HPDE6-E6E7 (cell line): ENCODE measurements around the gene GPC3.
"Not testable (repeated sequence)": the region's sequence is repeated elsewhere in the genome, so short reads cannot be mapped to it uniquely, and the experiment has no call there.

Experiments
- DNase-seq: peaks from one replicate; pipeline ENCODE4 v3.0.0; 2011; ENCODE audit warnings: missing footprints; ENCODE audit errors: extremely low spot score

The GPC3 gene

DNA sequence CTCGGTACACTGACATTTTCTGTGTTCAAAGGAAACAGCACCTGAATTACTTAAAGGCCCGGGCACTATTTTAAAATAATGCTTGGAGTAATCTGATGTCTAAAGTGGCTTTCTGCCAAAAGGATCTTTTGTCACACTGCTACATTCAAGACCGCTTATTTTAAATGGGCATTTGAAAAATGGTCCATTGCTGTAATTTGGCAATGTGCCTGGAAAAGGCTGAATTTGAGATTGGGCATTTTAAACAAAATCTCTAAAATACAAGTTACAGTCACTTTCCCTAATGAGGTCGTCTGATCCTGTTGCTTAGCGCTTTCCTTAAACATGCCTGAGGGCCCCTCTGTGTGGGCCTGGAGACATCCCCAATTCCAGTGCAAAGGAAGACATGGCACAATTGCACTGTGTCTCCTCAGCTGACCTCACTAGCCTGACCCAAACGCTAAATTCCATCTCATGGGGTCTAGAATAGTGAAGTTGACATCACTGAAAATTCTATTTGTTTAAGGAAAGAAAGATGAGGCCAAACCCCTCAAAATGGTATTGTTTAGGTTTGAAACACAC lies 214.2 kb downstream of the GPC3 start:
- no peak for DNase-seq

GRCh38 chrX:133762976-133763548 lies 222.3 kb downstream of the GPC3 start:
- not testable (repeated sequence) for DNase-seq

- DNase-seq = no peak
Observed at GRCh38 chrX:133754657-133755056, 230.7 kb downstream of the GPC3 start.

GRCh38 chrX:133749951-133750350 lies 235.4 kb downstream of the GPC3 start:
- no peak for DNase-seq

GRCh38 chrX:133749370-133749769 lies 236.0 kb downstream of the GPC3 start:
- DNase-seq = no peak

DNA sequence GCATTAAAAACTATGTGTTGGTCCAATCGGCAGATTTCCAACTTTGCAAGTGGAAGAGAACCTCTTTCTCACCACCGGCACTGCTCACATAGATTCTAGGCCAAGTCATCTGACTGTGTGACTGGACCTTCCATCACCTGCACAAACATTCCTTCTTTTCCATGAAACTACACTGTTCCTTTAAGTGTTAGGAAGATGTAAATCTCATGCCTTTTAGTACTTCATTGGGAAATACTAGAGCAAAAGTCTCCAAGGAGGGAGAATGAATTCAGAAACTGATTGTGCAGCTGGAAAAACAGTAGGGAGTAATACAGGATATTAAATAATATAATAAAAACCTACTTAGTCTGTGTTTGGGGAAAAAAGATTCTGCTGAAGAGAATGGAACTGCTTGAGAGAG lies 238.2 kb downstream of the GPC3 start:
- DNase-seq = no peak

GRCh38 chrX:133746593-133746992 lies 238.8 kb downstream of the GPC3 start:
- no peak for DNase-seq

GRCh38 chrX:133745349-133745748 lies 240.0 kb downstream of the GPC3 start:
- no peak for DNase-seq

GRCh38 chrX:133742602-133743305 lies 242.6 kb downstream of the GPC3 start:
- DNase-seq = no peak

DNA sequence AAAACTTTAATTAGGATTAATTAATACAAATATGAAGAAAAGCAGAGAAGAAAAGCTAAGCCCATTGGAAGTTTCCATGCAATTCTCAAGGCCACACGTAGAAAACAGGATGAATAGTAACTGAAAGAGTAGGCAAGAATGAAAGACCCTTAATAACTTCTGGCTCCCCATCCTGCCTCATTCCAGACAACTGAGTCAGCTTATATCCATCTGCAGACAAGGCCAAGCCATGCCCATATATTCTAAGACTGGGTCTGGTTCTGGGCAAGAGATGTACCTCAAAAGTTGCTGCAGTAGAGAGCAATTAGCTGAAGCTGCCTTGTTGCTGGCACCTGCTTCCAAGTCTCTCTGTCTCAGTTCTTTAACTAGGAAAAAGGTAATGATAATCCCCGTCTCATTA lies 244.1 kb downstream of the GPC3 start:
- DNase-seq = no peak

GRCh38 chrX:133726642-133727041 lies 258.8 kb downstream of the GPC3 start:
- DNase-seq = peak; percentile 2

DNA sequence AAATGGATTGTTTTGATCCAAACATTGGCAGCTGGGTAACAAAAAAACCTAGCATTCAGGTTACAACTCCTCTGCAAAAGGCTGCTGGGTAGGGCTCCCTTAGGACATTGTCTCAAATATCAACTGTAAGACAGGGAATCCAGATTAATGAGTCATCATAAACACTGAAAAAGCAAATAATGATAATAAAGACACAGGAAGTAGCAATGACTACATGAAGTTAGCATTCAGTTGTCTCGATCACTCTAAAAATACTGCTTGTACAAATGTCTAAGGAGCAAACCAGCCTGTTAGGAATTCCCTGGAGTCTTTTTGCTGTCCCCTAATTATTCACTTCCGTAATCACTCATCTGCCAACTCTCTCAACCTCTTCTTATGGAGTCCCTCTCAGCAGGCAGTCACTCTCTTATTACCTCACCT lies 259.2 kb downstream of the GPC3 start:
- peak; percentile 51 for DNase-seq

GRCh38 chrX:133723930-133724329 lies 261.5 kb downstream of the GPC3 start:
- no peak for DNase-seq

DNA sequence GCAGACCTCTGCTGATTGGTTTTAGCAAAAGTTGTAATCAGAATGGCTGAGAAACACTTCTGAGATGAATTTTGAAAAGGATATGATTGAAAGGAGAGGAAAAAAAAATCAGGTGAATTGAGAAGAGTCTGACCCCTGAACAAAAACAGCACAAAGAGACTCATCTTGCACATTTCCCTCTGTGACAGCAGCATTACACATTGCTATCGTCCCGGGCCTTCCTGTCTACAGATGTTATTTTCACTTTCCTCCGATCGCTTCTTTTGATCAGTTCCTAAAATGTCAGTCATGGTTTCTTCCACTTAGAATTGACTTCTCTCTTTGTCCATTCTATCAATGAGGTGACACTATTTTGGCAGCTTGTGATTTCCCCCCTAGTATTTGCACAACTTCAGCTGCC lies 262.6 kb downstream of the GPC3 start:
- DNase-seq = no peak

DNA sequence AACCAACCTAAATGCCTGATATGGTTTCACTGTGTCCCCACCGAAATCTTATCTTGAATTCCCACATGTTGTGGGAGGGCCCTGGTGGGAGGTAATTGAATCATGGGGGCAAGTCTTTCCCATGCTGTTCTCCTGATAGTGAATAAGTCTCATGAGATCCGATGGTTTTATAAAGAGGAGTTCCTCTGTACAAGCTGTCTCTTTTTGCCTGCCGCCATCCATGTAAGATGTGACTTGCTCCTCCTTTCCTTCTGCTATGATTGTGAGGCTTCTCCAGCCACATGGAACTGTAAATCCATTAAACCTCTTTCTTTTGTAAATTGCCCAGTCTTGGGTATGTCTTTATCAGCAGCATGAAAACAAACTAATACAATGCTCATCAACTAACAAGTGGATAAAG lies 265.1 kb downstream of the GPC3 start:
- DNase-seq = not testable (repeated sequence)

- DNase-seq = no peak
Observed at GRCh38 chrX:133715715-133716114, 269.7 kb downstream of the GPC3 start.

GRCh38 chrX:133709501-133709900 lies 275.9 kb downstream of the GPC3 start:
- no peak for DNase-seq

- DNase-seq = no peak
Observed at GRCh38 chrX:133706890-133707289, 278.5 kb downstream of the GPC3 start.

DNA sequence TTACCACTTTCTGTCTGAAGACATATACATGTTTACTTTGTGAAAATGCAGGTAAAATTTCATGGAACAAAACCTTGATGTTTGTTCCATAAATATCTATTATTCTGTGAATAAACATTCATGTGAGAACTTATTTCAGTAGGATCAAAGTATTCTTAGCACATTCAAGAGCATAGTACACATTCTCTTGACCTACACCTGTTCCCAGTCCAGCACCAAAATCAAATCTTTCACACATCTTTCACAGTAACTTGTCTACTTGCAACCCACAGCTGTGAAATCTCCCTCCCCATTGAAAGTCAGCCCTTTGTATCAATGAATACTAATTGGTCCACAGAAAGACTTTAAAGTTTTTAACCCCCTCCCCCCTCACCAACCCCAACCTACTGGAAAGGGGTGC lies 283.2 kb downstream of the GPC3 start:
- DNase-seq = no peak

GRCh38 chrX:133699023-133699728 lies 286.2 kb downstream of the GPC3 start:
- DNase-seq = no peak

GRCh38 chrX:133698298-133698697 lies 287.1 kb downstream of the GPC3 start:
- DNase-seq = no peak

DNA sequence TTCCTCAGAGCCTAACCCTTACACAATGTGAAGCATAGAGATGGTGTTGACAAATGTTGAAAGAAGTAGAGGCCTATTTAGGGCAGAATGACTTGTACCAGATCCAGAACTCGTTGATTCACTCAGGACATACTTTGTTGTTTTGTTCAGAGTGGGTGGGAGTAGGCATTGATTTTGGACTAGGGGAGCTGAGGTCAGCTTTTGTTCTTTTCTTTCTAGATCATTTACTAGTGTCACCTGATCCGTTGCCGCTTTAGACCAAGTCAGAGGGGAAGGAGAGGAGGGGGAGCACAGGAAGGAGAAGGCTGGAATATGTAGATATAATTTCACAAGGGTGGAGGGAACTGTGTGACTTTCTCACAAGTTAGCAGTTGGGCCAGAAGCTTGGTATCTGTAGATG lies 287.7 kb downstream of the GPC3 start:
- no peak for DNase-seq
